ENCODE measurements around the gene FAM174A. TPM values are rescaled to one million over a fixed set of nuclear protein-coding genes. Genes with fewer than 3 reads are reported as not detected.
A peak's percentile ranks its signal among the peaks of the same experiment; 100 is the strongest.

The FAM174A gene
- 14.6 and 32.5 TPM in 2 replicates for total RNA-seq (2014; rRNA removed; shearing (Covaris generic); ENCODE audit: low replicate concordance)

DNA sequence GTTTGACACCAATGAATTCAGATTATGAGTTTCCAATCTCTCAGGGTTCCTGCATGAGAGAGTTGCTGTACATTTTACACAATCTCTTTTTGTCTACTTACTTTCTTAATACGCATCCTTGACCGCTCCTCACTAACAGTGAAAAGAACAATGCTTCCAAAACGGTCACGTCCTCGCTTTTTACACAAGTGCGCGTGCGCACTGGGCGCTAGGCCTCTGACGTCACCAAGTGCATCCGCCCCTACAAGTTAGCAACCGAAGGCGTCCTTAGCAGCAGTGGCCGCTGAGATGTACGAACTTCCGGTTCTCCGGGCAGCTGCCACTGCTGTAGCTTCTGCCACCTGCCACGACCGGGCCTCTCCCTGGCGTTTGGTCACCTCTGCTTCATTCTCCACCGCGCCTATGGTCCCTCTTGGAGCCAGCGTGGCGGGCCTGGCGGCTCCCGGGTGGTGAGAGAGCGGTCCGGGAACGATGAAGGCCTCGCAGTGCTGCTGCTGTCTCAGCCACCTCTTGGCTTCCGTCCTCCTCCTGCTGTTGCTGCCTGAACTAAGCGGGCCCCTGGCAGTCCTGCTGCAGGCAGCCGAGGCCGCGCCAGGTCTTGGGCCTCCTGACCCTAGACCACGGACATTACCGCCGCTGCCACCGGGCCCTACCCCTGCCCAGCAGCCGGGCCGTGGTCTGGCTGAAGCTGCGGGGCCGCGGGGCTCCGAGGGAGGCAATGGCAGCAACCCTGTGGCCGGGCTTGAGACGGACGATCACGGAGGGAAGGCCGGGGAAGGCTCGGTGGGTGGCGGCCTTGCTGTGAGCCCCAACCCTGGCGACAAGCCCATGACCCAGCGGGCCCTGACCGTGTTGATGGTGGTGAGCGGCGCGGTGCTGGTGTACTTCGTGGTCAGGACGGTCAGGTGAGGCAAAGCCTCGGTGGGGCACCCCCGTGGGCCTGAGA is at the start of gene FAM174A:
Gene FAM174A, plus strand, starts transcription at position 315 of the 946 bp plus-strand sequence. Its CDS starts 157 bp downstream, at position 472.
- H3K27me3 ChIP-seq = no peaks in the 10 kb centered on the region
- peak within 1 kb of the TSS; percentile 65 for H3K4me3 ChIP-seq
- H3K36me3 ChIP-seq = no peaks in the 10 kb centered on the region
- peak; percentile 95 for DNase-seq
- H3K9me3 ChIP-seq = peaks cover 7% of the 10 kb centered on the region; the same call in 1 of the 2 replicates

DNA sequence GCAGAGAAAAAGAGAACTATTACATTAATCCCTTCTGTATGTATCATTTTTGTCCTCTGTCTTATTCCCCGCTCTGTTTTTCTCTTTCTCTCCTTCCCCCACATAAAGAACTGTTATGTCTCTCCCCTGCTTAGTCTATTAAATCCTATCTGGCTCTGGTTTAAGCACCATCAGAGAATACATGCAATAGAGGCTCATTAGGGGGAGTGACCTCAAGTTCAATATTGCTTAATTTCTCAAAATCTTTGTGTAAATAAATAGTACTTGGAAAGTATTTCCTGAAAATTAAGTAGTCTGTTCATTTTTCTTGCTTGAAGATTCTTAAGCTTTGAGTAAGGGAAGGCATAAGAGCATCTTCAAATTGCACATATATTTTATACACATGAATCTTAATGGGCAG is 41.2 kb upstream of the FAM174A start:
- H3K4me3 ChIP-seq = no peak overlapping the region
- H3K9me3 ChIP-seq = no peaks in the 10 kb centered on the region
- no peaks in the 10 kb centered on the region for H3K27me3 ChIP-seq
- DNase-seq = no peak
- no peaks in the 10 kb centered on the region for H3K36me3 ChIP-seq

DNA sequence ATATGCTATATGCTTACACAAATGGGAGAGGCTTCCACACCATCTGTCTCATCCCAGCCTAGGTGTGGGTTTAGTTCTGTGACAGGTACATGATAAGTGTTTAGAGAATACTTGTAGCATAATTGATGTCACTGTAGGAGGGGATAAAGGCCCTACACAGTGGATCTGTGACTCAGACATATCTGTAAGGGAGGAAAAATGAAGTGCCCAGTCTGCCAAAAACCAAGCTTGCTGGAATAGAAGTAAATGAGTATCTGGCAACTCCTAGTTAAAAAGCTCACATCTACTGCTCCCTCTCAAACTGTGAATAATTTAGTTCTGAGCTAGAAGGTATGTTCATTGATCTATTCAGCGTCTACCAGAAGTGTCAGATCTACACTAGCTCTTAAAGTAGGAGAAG is 38.9 kb upstream of the FAM174A start:
- no peaks in the 10 kb centered on the region for H3K36me3 ChIP-seq
- no peak overlapping the region for H3K4me3 ChIP-seq
- H3K9me3 ChIP-seq = no peaks in the 10 kb centered on the region
- DNase-seq = peak; percentile 8
- no peaks in the 10 kb centered on the region for H3K27me3 ChIP-seq

DNA sequence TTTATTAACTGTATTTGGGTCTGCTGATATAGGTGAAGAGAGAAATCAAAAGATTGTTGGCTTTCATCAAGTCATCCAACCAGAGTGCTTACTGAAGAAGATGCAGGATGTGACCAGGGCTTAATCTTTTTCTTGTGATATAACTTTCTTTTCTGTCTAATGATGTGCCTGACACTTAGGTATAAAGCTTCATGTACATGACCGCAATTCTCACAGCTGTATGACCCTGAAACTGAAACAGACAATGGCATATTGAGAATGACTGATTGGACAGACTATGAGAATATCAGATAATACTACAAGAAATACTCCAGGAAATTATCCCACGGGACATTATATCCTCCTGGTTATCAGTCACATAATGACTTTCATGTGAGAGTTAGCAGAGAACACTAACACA is 32.5 kb upstream of the FAM174A start:
- Histone ChIP-seq H3K27me3 (no peaks in the 10 kb centered on the region), H3K4me3 (no peak overlapping the region), H3K36me3 (no peaks in the 10 kb centered on the region), H3K9me3 (no peaks in the 10 kb centered on the region)
- no peak for DNase-seq

DNA sequence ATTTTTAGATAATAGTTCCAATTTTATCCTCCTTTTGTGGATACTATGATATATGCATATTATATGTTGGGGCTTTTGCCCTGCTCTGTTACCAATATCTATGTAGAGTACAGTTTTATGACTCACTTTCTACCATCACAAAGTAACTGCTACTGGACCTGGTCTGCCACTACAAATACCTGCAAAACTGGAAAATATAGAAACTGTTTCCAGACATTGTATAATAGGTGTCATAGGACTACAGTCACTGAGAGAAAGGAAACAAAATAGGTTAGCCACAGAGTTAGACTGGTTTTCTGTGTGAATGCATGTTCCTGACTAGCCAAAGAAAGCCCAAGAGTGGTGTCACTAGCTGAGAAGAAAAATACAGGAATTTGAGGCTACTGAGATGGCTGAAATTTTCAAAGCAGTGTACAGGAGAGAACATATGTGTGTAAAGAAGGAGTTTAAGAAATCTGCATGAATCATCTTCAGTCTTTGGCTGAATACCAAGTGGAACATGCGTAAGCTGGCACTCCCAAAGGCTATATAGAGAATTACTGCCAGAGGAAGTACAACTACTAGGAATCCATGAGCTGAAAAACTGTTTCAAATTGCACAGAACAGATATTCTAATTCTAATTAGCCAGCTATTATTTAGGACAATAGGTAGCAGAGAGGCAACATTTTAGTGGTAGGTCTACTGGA is 29.0 kb upstream of the FAM174A start:
- Histone ChIP-seq H3K36me3 (no peaks in the 10 kb centered on the region), H3K9me3 (no peaks in the 10 kb centered on the region), H3K4me3 (no peak overlapping the region), H3K27me3 (no peaks in the 10 kb centered on the region; the same call in 1 of the 2 replicates)
- DNase-seq = peak; percentile 33

DNA sequence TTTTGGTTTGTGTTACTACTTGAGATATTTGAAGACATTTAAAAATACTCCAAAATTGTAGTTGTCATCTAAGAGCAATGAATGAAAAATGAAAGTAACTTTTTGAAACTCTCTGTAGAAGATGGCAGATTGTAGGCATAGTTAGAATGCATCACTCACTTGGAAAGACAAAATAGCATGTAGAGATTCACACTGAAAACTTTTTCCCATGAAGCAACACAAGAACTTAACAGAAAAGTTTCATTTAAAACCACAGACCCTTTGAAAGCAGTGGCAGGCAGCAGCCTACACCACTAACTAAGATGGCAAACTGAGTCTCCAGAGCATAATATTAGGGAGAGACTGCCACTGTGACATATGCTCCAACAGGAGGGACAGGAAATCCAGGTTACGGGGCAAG is 18.9 kb upstream of the FAM174A start:
- Histone ChIP-seq H3K9me3 (peaks cover 3% of the 10 kb centered on the region; the same call in 1 of the 2 replicates), H3K27me3 (no peaks in the 10 kb centered on the region)
- DNase-seq = no peak

DNA sequence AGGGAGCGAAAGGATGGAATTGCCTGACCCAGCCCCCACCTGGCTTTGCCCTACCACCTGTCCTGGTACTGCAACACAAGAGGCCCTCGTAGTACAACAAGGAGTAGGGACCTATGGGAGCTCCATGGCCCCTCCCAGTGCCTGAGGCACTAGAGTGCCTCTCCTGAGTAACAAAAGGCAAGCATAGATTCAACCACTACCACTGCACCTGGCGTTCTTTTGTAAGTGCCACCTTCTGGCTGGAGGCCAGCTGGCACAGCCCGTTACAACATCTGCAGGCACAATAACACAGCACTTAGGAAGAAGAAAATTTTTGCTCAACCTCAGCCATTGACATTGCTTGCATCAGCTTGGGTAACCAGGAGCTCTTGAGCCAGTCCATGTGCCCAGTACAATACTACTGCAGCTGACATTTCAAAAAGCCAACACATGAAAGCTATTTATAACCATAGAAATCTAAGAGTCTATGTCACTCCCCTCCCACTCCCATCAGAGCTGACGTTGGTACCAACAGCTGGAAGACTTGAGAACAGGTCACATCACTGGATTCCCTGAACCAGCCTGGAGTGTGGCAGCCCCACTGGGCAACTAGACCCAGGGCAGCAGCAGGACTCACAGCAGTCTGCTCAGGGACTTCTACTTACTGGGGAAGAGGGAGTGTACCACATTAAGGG is 17.7 kb upstream of the FAM174A start:
- peaks cover 3% of the 10 kb centered on the region; the same call in 1 of the 2 replicates for H3K9me3 ChIP-seq
- DNase-seq = no peak
- H3K36me3 ChIP-seq = no peaks in the 10 kb centered on the region
- H3K4me3 ChIP-seq = no peak overlapping the region
- no peaks in the 10 kb centered on the region for H3K27me3 ChIP-seq

More for the DNA sequence above, 18.9 kb upstream of the FAM174A start:
- Histone ChIP-seq H3K4me3 (no peak overlapping the region), H3K36me3 (no peaks in the 10 kb centered on the region)

DNA sequence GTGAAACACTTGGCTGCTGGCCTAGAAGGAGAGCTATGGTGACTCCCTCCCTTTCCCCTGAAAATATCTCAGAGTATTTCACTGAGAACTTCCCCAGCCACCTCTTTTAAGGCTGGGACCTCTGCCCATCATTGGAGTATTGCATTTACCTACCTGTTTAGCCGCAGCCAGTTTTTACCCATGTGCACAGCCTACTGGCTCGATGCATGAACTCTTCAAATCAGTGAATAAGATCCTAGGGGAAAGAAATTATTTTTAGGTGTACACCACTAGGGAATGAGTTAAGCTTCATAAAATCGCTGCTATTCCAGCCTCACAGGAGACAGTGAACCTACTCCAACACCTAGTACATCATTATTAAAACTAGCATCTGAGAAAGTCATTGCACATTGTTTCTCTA is 16.8 kb upstream of the FAM174A start:
- DNase-seq = no peak
- Histone ChIP-seq H3K9me3 (peaks cover 3% of the 10 kb centered on the region; the same call in 1 of the 2 replicates), H3K4me3 (no peak overlapping the region), H3K27me3 (no peaks in the 10 kb centered on the region), H3K36me3 (no peaks in the 10 kb centered on the region)

DNA sequence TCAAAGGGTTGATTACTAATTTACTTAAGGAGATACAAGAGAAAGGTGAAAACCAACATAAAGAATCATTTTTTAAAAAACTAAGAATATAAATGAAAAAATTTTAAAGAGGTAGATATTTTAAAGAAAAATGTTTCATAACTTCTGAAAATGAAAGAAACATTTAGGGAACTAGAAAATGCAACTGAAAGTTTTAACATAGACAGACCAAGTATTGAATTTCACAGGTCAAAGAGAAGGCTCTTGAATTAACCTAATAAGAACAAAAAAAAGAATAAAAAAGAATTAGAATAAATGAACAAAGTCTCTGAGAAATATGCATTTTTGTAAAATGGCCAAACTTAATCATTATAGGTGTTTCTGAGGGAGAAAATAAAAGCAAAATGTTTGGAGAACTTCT is 16.1 kb upstream of the FAM174A start:
- Histone ChIP-seq H3K36me3 (no peaks in the 10 kb centered on the region), H3K9me3 (peaks cover 3% of the 10 kb centered on the region; the same call in 1 of the 2 replicates), H3K4me3 (no peak overlapping the region), H3K27me3 (no peaks in the 10 kb centered on the region)
- DNase-seq = no peak

DNA sequence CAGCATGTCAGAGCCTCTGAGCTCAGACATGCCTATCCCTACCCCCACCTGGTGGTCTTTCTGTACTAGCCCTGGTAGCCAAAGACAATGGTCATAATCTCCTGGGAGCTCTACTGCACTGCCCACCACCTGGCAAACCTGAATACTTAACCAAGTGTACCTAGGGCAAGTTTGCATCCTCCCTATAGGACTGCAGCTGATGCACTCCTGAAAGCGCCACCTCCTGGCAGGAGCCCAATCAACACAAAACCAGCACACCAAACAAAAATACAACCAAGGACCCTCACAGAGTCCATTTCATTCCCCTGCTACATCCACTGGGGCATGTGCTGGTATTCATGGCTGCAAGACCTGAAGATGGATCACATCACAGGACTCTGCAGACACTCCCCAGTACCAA is 14.8 kb upstream of the FAM174A start:
- DNase-seq = no peak
- no peaks in the 10 kb centered on the region for H3K27me3 ChIP-seq
- H3K36me3 ChIP-seq = no peaks in the 10 kb centered on the region
- H3K9me3 ChIP-seq = peaks cover 3% of the 10 kb centered on the region; the same call in 1 of the 2 replicates
- H3K4me3 ChIP-seq = no peak overlapping the region

DNA sequence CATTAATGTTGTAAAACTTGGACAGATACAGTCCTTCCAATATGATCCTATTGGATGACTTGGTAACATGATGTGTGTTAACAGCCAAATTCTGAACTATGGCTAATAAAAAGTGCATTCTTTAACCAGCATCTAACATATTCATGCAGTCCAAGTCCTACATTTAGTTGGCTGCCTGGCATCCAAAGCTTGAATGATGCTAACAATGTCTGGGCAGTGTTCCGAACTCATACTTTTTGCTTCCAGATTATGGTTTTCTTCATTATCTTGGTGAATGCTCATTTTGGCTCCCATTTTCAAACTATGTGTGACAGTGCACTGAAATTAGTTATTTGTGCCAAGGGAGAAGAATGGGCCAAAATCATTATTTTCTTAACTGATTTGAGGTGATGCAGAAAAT is 2.8 kb downstream of the FAM174A start:
- no peak for DNase-seq
- no peak overlapping the region for H3K4me3 ChIP-seq
- H3K27me3 ChIP-seq = no peaks in the 10 kb centered on the region
- H3K36me3 ChIP-seq = no peaks in the 10 kb centered on the region
- no peaks in the 10 kb centered on the region for H3K9me3 ChIP-seq

DNA sequence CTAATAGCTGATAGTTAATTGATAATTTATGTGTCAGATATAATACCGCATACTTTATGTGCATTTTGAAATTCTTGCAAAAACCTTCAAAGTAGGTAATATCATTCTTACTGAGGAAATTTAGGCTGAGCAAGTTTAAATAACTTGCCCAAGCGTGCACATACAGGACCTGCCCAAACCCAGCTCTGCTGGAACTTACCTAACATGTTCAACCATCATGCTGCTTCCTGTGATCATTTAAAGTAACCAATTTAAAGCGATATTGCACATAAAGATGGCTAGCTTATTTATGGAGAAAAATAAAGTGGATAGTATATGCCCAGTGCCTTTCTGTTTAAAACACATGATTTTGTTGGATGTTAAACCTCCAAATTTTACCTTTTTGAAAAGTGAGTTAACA is 4.3 kb downstream of the FAM174A start:
- Histone ChIP-seq H3K27me3 (no peaks in the 10 kb centered on the region), H3K36me3 (no peaks in the 10 kb centered on the region), H3K4me3 (no peak overlapping the region), H3K9me3 (no peaks in the 10 kb centered on the region)
- DNase-seq = no peak

DNA sequence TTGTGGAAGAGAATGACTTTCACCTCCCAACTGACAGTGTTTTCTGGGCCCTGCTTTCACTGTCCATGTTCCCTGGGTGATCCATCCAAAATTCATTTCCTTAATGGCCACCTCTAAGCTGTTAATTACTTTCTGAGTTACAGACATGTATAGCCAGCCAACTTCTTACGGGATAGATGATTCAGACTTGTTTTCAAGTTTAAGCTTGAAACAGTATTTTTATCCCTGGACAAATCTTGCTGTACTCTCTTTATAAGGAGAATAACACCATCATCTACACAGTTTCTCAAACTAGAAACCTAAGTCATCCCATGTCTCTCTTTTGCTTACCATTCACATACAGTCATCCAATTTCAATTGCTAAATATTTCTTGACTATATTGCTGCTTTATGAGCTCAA is 6.9 kb downstream of the FAM174A start:
- Histone ChIP-seq H3K4me3 (no peak overlapping the region), H3K9me3 (no peaks in the 10 kb centered on the region), H3K36me3 (no peaks in the 10 kb centered on the region), H3K27me3 (no peaks in the 10 kb centered on the region)
- DNase-seq = no peak

DNA sequence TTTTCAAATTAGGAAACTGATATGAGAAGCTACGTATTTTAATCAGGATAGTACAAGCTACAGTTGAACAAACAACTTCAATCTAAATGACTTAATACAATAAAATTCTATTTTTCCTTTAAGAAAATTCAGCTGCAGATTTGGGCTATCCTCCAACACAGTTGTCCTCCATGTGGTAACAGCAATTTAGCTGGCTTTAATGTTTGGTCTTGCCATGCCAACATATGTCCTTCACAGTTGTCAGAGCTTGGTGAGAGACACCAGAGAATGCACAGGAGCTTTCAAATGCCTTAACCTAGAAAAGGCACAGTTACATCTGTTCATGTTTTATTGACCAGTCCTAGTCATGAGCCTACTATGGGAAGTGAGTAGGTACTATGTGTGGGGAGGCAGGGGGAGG is 10.8 kb downstream of the FAM174A start:
- no peaks in the 10 kb centered on the region for H3K27me3 ChIP-seq
- no peaks in the 10 kb centered on the region for H3K9me3 ChIP-seq
- DNase-seq = no peak
- H3K36me3 ChIP-seq = no peaks in the 10 kb centered on the region
- no peak overlapping the region for H3K4me3 ChIP-seq

DNA sequence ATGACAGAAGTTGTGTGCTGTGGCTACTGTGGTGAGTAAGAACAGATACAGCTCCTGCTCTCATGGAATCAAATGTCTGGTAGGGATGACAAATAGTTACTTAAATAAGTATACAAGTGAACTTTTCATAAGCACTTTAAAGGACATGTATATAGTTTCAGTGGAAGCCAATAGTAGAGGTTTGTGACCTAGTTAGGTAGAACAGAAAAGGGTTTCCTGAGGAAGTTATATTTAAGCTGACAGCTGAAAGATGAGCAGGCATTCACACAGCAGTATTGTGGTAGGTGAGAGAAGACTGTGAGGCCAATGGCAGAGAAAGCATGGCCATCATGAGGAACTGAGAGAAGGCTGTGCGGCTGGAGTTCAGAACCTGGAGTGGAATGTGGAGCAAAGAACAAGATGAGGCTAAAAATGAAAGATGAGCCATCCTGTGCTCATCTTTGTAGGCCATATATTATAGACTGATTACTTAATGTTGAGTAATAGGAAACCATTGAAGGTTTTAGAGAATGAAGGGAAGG is 15.4 kb downstream of the FAM174A start:
- H3K27me3 ChIP-seq = no peaks in the 10 kb centered on the region
- H3K9me3 ChIP-seq = no peaks in the 10 kb centered on the region; the same call in 1 of the 2 replicates
- H3K4me3 ChIP-seq = no peak overlapping the region
- no peaks in the 10 kb centered on the region for H3K36me3 ChIP-seq
- no peak for DNase-seq

DNA sequence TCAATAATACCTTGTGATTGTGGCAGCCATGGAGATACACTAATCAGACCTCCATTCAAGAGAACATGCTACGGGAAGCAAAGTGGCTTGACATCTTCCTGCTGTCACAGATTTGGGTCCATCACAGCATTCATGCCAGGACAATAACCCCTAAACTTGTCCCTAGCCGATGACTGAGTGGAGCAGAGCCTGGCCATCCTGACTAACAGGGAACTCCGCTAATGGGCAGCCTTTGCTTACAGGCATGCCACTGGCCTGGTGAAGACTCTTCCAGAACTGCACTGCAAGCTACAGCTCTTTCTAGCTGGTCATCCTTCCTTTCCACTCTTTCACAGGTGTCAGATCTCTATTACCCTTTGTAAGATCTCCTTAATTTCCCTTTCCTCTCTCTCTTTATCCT is 16.0 kb downstream of the FAM174A start:
- Histone ChIP-seq H3K9me3 (no peaks in the 10 kb centered on the region; the same call in none of the 2 replicates), H3K27me3 (no peaks in the 10 kb centered on the region), H3K4me3 (no peak overlapping the region), H3K36me3 (no peaks in the 10 kb centered on the region)
- no peak for DNase-seq

DNA sequence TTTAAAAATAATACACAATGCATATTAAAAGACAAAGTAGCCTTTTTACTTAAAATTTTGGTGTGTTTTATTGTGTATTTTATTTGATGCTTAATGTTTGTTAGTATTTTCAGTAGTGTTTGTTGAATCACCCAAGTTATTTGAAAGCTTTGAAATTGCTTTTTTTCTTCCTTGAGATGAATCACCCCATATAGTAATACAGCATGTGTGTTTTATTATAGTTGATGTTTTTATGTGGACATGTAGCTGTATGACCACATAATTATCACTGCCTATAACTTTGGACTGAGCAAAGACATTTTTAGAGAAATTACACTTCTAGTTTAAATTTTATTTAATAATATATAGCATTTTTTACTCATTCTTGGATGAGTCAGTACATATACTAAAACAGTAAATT is 18.0 kb downstream of the FAM174A start:
- DNase-seq = no peak
- no peaks in the 10 kb centered on the region; the same call in none of the 2 replicates for H3K9me3 ChIP-seq

More for the DNA sequence above, 18.0 kb downstream of the FAM174A start:
- Histone ChIP-seq H3K4me3 (no peak overlapping the region), H3K27me3 (no peaks in the 10 kb centered on the region), H3K36me3 (no peaks in the 10 kb centered on the region)
